Esophagus muscularis mucosa (tissue), 4 donors: Measurements from ENCODE around the gene CINP. TPM values are rescaled to one million over a fixed set of nuclear protein-coding genes. Genes with fewer than 3 reads are reported as not detected.

Experiments used
- DNase-seq: peaks from one replicate; pipeline ENCODE4 v3.0.0-alpha.2; 2017; ENCODE audit errors: extremely low spot score
- H3K27ac ChIP-seq, 4 donors: fragments of 200-600 bp; sonication (generic); replicated peaks in 1 of 4; 1 replicate in 3 of 4; 2 replicates in 1 of 4; pipeline ENCODE4 v1.5.1; 2016 to 2019; ENCODE audit warnings: mild to moderate bottlenecking in 1 of 4
- H3K27me3 ChIP-seq, 4 donors: fragments of 200-600 bp; sonication (generic); one replicate each; pipeline versions ENCODE4 v1.5.1 to v1.6.0; 2016 to 2019
- H3K36me3 ChIP-seq, 4 donors: fragments of 200-600 bp; sonication (generic); one replicate each; pipeline ENCODE4 v1.5.1; 2016 to 2019
- H3K4me1 ChIP-seq, 4 donors: fragments of 200-600 bp; sonication (generic); one replicate each; pipeline ENCODE4 v1.5.1; 2016 to 2019
- H3K4me3 ChIP-seq, 4 donors: fragments of 200-600 bp; sonication (generic); 1 replicate in 2 of 4; 2 replicates in 2 of 4; pipeline ENCODE4 v1.5.1; 2016 to 2019; ENCODE audit warnings: mild to moderate bottlenecking in 4 of 4, moderate library complexity in 1 of 4
- H3K9me3 ChIP-seq, 4 donors: fragments of 200-600 bp; sonication (generic); 1 replicate in 3 of 4; 2 replicates in 1 of 4; pipeline ENCODE4 v1.5.1; 2016 to 2019
- CTCF ChIP-seq, 3 experiments: fragments of 200-600 bp in 2 of 3; fragments of 450-650 bp in 1 of 3; sonication (generic) in 2 of 3; IDR thresholded peaks; one replicate each; pipeline ENCODE4 v1.5.1; 2017 to 2019; ENCODE audit warnings: antibody characterized with exemption in 3 of 3, mild to moderate bottlenecking in 2 of 3, moderate library complexity in 1 of 3
- EP300 ChIP-seq: sonication (generic); formaldehyde crosslinking; IDR thresholded peaks from one replicate; pipeline ENCODE4 v1.6.1; 2017; ENCODE audit warnings: antibody characterized with exemption
- POLR2A ChIP-seq: fragments of 450-650 bp; IDR thresholded peaks from one replicate; pipeline ENCODE4 v1.6.1; 2017; ENCODE audit warnings: antibody characterized with exemption, moderate library complexity, mild to moderate bottlenecking, low read depth
- POLR2AphosphoS5 ChIP-seq, 2 donors: sonication (generic); formaldehyde crosslinking; IDR thresholded peaks; one replicate each; pipeline ENCODE4 v1.6.1; 2017; ENCODE audit warnings: antibody characterized with exemption in 2 of 2
- WGBS: methylation state at CpG from one replicate; pipeline ENCODE4 v1.1.5; 2018; 5-methylcytosine and 5-hydroxymethylcytosine counted together
- intact Hi-C: fragments of 100-400 bp; cut with DNase I; formaldehyde crosslinking; loops from one replicate; pipeline ENCODE4 v1.15.1; 2023
- total RNA-seq, 4 donors: library from RNA; depleted of rRNA; stranded (reverse); fragments of >200 nt; gene quantifications; one replicate each; pipeline versions ENCODE4 v1.1.0 to v1.2.1, GENCODE V29; 2016

CINP gene
- total RNA-seq, 4 donors from 2014 or later: 21.6 to 27.7 (median 25.4) TPM

DNA sequence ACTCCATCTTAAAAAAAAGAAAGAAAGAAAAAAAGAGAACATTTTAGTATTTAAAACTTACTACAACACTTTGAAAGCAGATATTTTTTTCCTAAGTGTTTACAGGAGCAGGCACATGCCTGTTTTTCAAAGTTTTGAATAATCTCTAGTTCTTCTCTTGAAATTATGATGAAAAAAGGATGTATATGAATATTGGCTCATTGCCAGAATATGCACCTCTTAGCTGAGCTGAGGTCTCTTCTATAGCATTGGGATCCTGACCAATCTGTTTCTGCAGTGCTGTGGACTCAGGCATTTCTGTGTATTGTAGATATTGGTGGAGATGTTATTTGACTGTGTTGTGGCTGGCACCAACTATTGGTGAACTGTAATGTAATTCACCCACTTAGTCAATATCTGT, 15.0 kb upstream of the CINP start:
- TF ChIP-seq POLR2AphosphoS5 (IDR thresholded peaks at IDR 0.05) (no peak), POLR2A (no peak), CTCF (IDR thresholded peaks at IDR 0.05) (no peak), EP300 (no peak)
- intact Hi-C loops: no loop called here

DNA sequence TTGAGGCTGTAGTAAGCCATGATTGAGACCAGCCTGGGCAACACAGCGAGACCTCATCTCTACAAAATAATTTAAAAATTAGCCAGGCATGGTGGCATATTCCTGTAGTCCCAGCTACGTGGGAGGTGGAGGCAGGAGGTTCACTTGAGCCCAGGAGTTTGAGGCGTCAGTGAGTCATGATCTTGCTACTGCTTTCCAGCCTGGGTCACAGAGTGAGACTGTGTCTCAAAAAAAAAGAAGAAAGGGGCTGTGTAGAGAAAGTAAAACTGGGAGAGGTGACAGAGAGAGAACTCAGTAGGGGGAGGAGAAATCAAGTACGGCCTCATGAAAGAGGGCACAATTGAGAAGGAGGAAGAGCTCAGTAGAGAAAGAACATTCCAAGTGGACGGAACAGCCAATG, 12.4 kb upstream of the CINP start:
- Histone ChIP-seq H3K4me1 (peaks cover 0 to 16% (median 0%) of the 10 kb centered on the region in 4 donors), H3K27me3 (no peaks in the 10 kb centered on the region), H3K4me3 (no peak overlapping the region), H3K27ac (no peak overlapping the region), H3K9me3 (no peaks in the 10 kb centered on the region), H3K36me3 (peaks cover 24 to 45% (median 39%) of the 10 kb centered on the region in 4 donors)
- TF ChIP-seq CTCF (IDR thresholded peaks at IDR 0.05) (no peak), POLR2AphosphoS5 (IDR thresholded peaks at IDR 0.05) (no peak), POLR2A (no peak), EP300 (no peak)
- DNase-seq: no peak
- 94% methylated on average over 5 of the region's 5 CpGs for WGBS
- intact Hi-C loops: no loop called here

More for the DNA sequence above, 15.0 kb upstream of the CINP start:
- DNase-seq: no peak
- H3K4me3 ChIP-seq: no peak overlapping the region
- H3K4me1 ChIP-seq: peaks cover 0 to 4% (median 0%) of the 10 kb centered on the region in 4 donors
- no peaks in the 10 kb centered on the region for H3K9me3 ChIP-seq
- H3K36me3 ChIP-seq: peaks cover 24 to 65% (median 45%) of the 10 kb centered on the region in 4 donors
- H3K27me3 ChIP-seq: no peaks in the 10 kb centered on the region
- no peak overlapping the region for H3K27ac ChIP-seq

DNA sequence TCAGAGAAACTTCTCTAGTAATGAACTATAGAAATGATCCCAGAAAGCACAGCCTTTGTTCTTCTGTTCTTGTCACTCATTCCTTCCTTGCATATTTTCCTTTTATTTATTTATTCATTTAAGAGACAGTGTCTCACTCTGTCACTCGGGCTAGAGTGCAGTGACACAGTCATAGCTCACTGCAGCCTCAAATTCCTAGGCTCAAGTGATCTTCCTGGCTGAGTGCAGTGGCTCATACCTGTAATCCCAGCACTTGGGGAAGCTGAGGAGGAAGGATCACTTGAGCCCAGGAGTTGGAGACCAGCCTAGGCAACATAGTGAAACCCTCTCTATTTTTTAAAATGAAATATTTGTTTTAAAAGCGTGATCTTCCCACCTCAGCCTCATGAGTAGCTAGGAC, 11.6 kb upstream of the CINP start:
- Histone ChIP-seq H3K9me3 (no peaks in the 10 kb centered on the region), H3K27ac (no peak overlapping the region), H3K4me3 (no peak overlapping the region), H3K27me3 (no peaks in the 10 kb centered on the region), H3K36me3 (peaks cover 16 to 36% (median 31%) of the 10 kb centered on the region in 4 donors), H3K4me1 (peaks cover 0 to 16% (median 0%) of the 10 kb centered on the region in 4 donors)
- 85% methylated on average over 2 of the region's 2 CpGs for WGBS
- no peak for DNase-seq
- intact Hi-C loops: no loop called here
- TF ChIP-seq POLR2A: no peak
- TF ChIP-seq EP300: no peak
- TF ChIP-seq CTCF (IDR thresholded peaks at IDR 0.05): no peak
- no peak for TF ChIP-seq POLR2AphosphoS5 (IDR thresholded peaks at IDR 0.05)

GRCh38 chr14:102373110-102373509, 10.4 kb upstream of the CINP start:
- H3K36me3 ChIP-seq: peaks cover 7 to 25% (median 20%) of the 10 kb centered on the region in 4 donors
- no peak for DNase-seq
- intact Hi-C loops: no loop called here
- WGBS: 88% methylated on average over 3 of the region's 3 CpGs
- no peak for TF ChIP-seq POLR2AphosphoS5 (IDR thresholded peaks at IDR 0.05)
- TF ChIP-seq EP300: no peak
- no peak for TF ChIP-seq POLR2A
- no peak for TF ChIP-seq CTCF (IDR thresholded peaks at IDR 0.05)
- H3K4me1 ChIP-seq: peaks cover 0 to 16% (median 3%) of the 10 kb centered on the region in 4 donors
- no peaks in the 10 kb centered on the region for H3K27me3 ChIP-seq
- no peak overlapping the region for H3K4me3 ChIP-seq
- H3K27ac ChIP-seq: no peak overlapping the region
- no peaks in the 10 kb centered on the region for H3K9me3 ChIP-seq

- no peak for TF ChIP-seq CTCF (IDR thresholded peaks at IDR 0.05)
- TF ChIP-seq POLR2AphosphoS5 (IDR thresholded peaks at IDR 0.05): no peak
- TF ChIP-seq POLR2A: no peak
- TF ChIP-seq EP300: no peak
- no peak for DNase-seq
- no peak overlapping the region for H3K27ac ChIP-seq
- intact Hi-C loops: no loop called here
- 91% methylated on average over 4 of the region's 4 CpGs for WGBS
- peaks cover 0 to 8% (median 3%) of the 10 kb centered on the region in 4 donors for H3K36me3 ChIP-seq
- H3K27me3 ChIP-seq: no peaks in the 10 kb centered on the region
- no peaks in the 10 kb centered on the region for H3K9me3 ChIP-seq
- H3K4me1 ChIP-seq: peaks cover 0 to 20% (median 6%) of the 10 kb centered on the region in 4 donors
- no peak overlapping the region for H3K4me3 ChIP-seq
Observed at GRCh38 chr14:102371361-102371760, 8.7 kb upstream of the CINP start.
